ENCODE results near the gene POU6F2. TPM values are rescaled to one million over a fixed set of nuclear protein-coding genes. Genes with fewer than 3 reads are reported as not detected.

The POU6F2 gene
- total and polyA plus RNA-seq, 2 of the 4 experiments (the other 2 are of a cell fraction) = not detected

DNA sequence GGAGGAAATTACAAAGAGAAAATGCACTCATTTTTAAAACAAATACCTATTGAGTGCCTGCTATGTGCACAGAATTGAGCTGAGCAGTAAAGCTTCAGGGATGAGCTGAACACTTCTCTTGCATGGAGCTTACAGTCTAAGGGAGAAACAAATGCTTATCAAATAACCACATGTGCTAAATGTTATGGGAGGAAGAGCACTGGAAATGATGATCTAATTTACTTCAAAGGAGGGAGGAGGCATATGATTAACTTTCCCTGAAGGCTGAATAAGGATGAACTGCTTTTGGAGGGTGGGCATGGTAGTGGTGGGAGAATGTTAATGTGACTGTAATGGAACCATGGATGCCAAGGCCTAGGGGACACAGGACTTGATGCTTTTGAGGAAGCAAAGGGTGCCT lies 168.2 kb downstream of the POU6F2 start:
- Histone ChIP-seq H2BK5ac (ENCODE audit: low read depth, low read length, poor library complexity, severe bottlenecking) (no peak overlapping the region), H3K23ac (ENCODE audit: low read depth, low read length) (no peak overlapping the region), H3K18ac (ENCODE audit: low read depth, low read length) (no peak overlapping the region), H3K36me3 (ENCODE audit: control insufficient read depth, insufficient read depth, low read length) (no peaks in the 10 kb centered on the region), H3K4me2 (ENCODE audit: low read depth, low read length) (no peak overlapping the region), H3K4me3 (ENCODE audit: insufficient read depth, low read depth, low read length) (no peak overlapping the region), H2BK20ac (ENCODE audit: low read depth, low read length) (no peak overlapping the region), H2BK120ac (ENCODE audit: low read depth, low read length) (no peak overlapping the region), H3K27ac (ENCODE audit: insufficient read depth, low read length) (no peak overlapping the region), H3K9ac (ENCODE audit: low read depth, low read length) (no peak overlapping the region), H4K8ac (ENCODE audit: low read depth in 2 of 2, low read length in 2 of 2) (no peak overlapping the region), H3K9me1 (ENCODE audit: insufficient read depth, low read length) (no peaks in the 10 kb centered on the region), H3K56ac (ENCODE audit: extremely low read depth, insufficient read depth, low read length) (no peak overlapping the region), H2AK5ac (ENCODE audit: low read depth, low read length) (no peak overlapping the region), H3K4ac (ENCODE audit: low read depth, low read length) (no peak overlapping the region), H3K79me1 (ENCODE audit: low read depth in 1 of 2, low read length in 2 of 2) (no peaks in the 10 kb centered on the region), H3K14ac (replicated peaks; ENCODE audit: low read depth, low read length) (no peak overlapping the region), H2AK9ac (replicated peaks; ENCODE audit: low read depth, low read length, poor library complexity) (no peak overlapping the region), H4K20me1 (ENCODE audit: insufficient read depth, low read length) (no peaks in the 10 kb centered on the region), H3K9me3 (ENCODE audit: control insufficient read depth, insufficient read depth, low read length) (no peaks in the 10 kb centered on the region), H4K91ac (ENCODE audit: insufficient read depth, low read depth, low read length) (no peak overlapping the region), H4K5ac (ENCODE audit: low read depth, low read length) (no peak overlapping the region), H2AFZ (replicated peaks; ENCODE audit: low read length, poor library complexity) (no peak overlapping the region), H3K27me3 (ENCODE audit: control insufficient read depth, insufficient read depth, low read length) (no peaks in the 10 kb centered on the region), H3K4me1 (ENCODE audit: control insufficient read depth, insufficient read depth, low read length) (no peaks in the 10 kb centered on the region), H2BK15ac (ENCODE audit: low read depth, low read length) (no peak overlapping the region)
- ATAC-seq (ENCODE audit: low read depth) = no peak
- no TSS peak for BruUV-seq (replicated peaks)
- intact Hi-C loops (cut with micrococcal nuclease) = no loop called here
- TF ChIP-seq CHD1 (IDR thresholded peaks at IDR 0.05; ENCODE audit: low read depth, low read length) (no peak), SMC3 (IDR thresholded peaks at IDR 0.05; ENCODE audit: low read depth, low read length) (no peak), POLR2A (IDR thresholded peaks at IDR 0.05; ENCODE audit: low read depth, low read length) (no peak), FOS (IDR thresholded peaks at IDR 0.05; ENCODE audit: low read depth, low read length) (no peak), BHLHE40 (IDR thresholded peaks at IDR 0.05; ENCODE audit: low read depth, low read length) (no peak), RFX5 (IDR thresholded peaks at IDR 0.05; ENCODE audit: low read depth, low read length) (no peak), MAZ (IDR thresholded peaks at IDR 0.05; ENCODE audit: borderline replicate concordance, low read depth, low read length) (no peak), NFE2L2 (IDR thresholded peaks at IDR 0.05; ENCODE audit: low read depth, low read length) (no peak)
- TF ChIP-seq, protein P1, sequence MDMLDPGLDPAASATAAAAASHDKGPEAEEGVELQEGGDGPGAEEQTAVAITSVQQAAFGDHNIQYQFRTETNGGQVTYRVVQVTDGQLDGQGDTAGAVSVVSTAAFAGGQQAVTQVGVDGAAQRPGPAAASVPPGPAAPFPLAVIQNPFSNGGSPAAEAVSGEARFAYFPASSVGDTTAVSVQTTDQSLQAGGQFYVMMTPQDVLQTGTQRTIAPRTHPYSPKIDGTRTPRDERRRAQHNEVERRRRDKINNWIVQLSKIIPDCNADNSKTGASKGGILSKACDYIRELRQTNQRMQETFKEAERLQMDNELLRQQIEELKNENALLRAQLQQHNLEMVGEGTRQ (IDR thresholded peaks at IDR 0.05; ENCODE audit: low read depth, low read length) = no peak
- dilution Hi-C loops (cut with HindIII; ENCODE audit: low sequenced_read_pairs, unreplicated experiment) = no loop called here
- CTCF ChIA-PET = no interaction called here
- DNase-seq = no peak
- POLR2A ChIA-PET (ENCODE audit: unreplicated experiment) = no interaction called here
- in situ Hi-C loops (cut with MboI; ENCODE audit: low sequenced_read_pairs) = no loop called here

Data from IMR-90 (cell line).